NCI-H2227 treated with DMSO at 0.1 percent for 48 hours (cell line): Measurements from ENCODE around the gene SPRN.
"Not testable (repeated sequence)": the region's sequence is repeated elsewhere in the genome, so short reads cannot be mapped to it uniquely, and the experiment has no call there.

ENCODE experiments used
- DNase-seq: peaks from one replicate; lab custom pipeline; 2025; lab: John Stamatoyannopoulos, UW

The SPRN gene, protein sequence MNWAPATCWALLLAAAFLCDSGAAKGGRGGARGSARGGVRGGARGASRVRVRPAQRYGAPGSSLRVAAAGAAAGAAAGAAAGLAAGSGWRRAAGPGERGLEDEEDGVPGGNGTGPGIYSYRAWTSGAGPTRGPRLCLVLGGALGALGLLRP

DNA sequence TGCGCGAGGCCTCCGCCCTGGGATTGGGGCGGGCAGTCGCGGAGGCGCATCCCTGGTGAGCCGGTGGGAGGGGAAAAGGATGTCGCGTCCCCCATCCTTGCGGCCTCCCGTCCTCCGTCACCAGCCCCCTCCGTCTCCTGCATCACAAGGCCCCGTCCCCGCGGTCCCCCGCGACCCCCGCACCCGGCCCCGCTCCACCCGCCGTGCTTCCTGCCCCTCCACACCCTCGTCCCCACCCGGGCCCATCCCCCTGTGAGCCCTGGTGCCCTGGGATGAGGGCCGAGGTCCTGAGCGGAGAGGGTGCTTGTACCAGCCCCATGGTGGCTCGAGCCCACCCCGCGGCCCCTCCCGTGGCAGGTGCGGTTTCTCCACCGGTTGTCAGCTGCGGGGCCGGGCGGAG, at the start of gene SPRN:
Gene SPRN (minus strand): TSS at position 25 of the 400 bp plus-strand sequence. CDS start 944 bp downstream, outside the sequence.
- DNase-seq, result not testable (repeated sequence)

DNA sequence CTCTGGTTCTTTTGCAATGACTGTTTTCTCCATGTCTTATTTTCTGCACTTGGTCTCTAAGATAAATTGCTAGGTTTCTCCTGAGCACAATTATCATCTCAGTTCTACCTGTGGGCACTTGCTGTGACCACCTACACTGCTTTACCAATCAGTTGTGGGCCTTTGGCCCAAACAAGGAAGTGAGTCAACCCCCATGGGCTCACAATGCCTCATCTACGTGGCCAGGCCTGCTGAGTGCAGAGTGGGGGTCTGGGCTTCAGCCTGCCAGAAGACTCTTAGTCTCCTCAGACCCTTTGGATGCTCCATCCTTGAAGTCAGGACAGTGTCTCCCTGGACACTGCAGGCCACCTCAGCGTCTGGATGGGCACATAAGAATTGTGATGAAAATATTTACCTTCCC, 49.6 kb upstream of the SPRN start:
- DNase-seq, result no peak

DNA sequence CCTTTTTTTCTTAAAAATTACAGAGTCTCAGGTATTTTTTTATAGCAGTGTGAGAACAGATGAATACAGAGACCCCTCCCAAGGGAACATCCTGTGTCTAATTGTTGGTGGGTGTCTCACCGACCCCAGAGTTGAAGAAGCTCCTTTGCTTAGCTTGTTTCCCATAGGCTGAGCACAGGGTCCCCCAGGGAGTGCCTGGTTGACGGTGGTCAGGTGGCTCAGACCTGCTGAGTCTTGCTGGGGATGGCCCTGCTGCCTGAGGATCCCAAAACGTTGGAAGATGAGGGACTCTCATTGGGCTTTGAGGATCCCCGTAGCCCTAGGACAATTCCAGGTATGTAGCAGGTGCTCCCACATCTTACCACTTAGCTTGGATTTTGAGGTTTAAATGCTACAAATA, 48.8 kb upstream of the SPRN start:
- no peak for DNase-seq

DNA sequence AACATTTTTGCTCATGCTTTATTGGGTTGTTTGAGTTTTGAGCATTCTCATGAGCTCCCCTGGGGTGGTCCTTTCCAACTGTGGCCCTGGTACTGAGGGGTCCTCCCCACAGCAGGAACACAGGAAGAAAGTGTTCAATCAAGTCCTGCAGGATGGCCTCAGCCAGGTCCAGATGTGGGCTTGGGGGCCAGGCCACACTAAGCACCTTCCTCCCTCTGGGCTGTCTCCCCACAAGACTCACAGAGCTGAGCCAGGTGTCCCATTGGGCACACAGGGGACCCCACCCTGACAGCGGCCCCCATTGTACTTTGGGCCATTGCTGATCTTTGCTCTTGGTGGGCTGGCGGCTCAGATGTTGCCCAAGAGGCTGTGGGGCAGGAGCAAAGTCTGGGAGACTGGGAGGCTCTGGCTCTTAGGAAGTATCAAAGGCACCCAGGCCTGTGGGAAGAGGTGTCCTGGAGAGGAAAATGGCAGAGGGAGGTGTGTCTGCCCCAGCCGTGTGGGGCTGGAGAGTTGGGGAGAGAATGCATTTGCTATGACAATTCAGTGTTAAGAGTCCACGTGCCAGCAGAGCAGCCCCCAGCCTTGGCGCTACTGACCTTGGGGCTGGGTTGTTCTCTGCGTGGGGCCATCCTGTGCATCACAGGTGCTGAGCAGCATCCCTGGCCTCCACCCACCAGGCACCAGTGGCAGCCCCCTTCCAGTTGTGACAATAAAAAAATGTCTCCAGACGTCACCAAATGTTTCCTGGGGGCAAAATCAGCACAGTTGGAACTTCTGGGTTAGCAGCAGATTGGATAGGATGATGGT, 47.1 kb upstream of the SPRN start:
- no peak for DNase-seq

DNA sequence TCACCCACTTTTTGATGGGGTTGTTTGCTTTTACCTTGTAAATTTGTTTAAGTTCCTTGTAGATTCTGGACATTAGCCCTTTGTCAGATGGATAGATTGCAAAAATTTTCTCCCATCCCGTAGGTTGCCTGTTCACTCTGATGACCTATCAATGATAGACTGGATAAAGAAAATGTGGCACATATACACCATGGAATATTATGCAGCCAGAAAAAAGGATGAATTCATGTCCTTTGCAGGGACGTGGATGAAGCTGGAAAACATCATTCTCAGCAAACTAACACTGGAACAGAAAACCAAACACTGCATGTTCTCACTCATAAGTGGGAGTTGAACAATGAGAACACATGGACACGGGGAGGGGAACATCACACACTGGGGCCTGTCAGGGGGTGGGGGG, 44.8 kb upstream of the SPRN start:
- not testable (repeated sequence) for DNase-seq

DNA sequence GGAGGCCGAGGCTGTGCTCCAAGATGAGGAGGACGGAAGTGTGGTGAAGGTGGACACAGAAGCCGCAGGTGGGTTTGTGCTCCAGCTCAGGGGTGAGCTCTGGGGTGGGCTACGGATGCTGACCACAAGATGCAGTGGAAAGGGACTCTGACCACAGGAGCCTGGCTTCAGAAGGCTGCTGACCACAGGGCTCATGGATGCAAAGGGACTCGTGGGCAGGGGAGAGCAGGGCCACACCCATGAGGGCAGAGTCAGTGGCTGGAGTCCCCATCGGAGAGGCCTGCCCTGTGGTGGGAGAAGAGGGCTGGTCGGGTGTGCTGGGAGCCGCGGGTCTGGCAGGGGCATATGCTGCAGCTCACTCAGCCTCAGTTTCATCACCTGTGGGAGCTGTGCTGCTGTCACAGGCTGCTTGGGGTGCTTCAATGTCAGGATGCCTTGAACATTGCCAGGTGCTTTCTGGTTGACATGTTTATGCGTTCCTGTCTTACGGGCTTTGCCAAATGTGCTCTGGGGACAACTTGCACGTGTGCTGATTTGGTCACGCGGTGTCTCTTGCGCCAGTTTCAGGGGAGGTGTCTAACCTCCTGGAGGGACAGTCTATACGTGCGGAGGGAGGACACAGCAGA, 43.0 kb upstream of the SPRN start:
- no peak for DNase-seq

DNA sequence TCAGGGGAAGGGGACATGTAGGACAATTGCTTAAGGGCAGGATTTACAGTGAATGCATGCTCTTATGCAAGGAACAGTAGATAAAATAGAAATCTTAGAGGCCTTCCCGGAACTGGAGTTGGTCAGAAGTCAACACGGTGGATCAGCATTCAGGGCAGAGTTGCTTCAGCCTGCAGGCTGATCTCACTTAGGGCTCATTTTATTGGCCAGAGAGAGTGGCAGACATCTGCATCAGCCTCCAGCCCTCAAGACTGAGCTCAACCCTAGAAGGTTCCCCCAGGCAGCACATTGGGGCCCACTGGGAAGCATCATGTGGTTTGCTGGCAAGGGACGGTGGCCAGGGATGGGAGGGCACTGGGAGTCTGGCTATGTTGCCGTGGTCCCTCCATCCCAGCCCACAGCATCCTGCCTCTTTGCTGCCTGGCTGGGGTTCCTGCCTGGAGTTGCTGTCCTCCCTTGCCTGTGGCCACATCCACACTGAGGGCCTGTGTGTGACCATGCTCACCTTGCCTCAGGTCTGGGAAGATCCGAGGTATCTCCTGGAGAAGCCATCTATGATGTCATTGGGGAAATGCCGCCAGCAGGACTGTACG, 42.4 kb upstream of the SPRN start:
- no peak for DNase-seq

DNA sequence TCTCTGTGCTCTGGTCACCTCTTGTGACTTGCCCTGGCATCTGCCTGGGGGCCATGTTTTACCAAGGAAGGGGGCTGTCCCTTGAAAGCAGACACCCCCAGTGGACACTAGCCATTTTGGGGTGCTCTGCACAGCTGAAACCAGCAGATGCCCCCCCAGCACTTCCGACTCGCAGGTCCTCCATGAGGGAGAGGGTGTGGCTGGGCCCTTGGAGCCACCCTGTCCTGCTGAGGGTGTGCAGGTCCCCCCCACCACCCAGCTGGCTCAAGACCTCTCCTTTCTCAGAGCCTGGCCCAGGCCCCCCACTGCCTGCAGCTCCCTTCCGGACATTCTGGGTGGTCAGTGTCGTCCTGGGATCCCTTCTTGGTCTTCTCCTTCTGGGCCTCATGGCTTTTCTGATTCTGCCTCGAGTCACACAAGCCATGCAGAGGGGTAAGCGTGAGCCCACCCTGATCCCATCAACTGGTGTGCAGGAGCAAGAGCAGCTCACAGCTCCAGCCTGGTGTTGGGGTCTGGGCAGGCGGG, 41.6 kb upstream of the SPRN start:
- no peak for DNase-seq

DNA sequence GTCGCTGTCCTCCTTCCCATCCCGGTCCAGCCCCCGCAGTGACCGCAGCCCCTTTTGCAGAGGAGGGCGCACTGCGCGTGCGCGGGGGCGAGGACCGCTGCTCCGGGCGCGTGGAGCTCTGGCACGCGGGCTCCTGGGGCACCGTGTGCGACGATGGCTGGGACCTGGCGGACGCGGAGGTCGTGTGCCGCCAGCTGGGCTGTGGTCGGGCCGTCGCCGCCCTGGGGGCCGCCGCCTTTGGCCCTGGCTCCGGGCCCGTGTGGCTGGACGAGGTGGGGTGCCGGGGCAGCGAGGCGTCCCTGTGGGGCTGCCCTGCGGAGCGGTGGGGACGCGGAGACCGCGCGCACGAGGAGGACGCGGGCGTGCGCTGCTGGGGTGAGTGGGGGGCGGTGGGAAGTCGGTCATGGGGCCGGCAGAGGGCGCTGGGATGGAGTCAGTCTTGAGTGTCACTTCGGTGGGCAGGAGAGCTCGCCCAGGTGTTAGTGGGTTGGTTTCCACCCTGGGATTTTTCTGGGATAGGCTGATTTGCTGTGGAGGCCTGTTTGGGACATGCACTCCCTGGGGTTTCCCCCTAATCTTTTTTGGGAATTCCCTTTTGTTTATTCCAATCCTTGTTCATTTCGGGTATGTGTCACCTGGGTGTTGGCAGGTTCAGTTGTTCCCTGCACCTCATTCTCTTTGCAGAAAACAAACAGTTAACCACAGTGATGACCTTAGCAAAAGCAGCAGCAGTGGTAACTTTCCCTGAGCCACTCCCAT, 40.9 kb upstream of the SPRN start:
- DNase-seq, result no peak

DNA sequence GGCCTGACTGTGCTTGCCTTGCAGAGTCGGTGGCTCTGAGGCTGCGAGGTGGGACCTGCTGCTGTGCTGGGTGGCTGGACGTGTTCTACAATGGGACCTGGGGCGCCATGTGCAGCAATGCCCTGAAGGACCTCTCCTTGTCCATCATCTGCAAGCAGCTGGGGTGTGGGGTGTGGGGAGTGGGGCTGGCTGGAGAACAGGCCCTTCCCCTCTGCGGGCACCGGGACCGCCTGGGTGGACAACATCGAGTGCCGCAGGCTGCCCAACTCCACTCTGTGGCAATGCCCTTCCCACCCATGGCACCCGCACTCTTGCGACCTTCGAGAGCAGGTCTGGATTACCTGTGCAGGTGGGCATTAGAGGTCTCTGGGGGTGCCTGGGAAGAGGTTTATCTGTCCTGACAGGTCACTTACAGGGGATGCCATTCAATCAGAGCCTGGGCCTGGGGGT, 40.2 kb upstream of the SPRN start:
- no peak for DNase-seq

DNA sequence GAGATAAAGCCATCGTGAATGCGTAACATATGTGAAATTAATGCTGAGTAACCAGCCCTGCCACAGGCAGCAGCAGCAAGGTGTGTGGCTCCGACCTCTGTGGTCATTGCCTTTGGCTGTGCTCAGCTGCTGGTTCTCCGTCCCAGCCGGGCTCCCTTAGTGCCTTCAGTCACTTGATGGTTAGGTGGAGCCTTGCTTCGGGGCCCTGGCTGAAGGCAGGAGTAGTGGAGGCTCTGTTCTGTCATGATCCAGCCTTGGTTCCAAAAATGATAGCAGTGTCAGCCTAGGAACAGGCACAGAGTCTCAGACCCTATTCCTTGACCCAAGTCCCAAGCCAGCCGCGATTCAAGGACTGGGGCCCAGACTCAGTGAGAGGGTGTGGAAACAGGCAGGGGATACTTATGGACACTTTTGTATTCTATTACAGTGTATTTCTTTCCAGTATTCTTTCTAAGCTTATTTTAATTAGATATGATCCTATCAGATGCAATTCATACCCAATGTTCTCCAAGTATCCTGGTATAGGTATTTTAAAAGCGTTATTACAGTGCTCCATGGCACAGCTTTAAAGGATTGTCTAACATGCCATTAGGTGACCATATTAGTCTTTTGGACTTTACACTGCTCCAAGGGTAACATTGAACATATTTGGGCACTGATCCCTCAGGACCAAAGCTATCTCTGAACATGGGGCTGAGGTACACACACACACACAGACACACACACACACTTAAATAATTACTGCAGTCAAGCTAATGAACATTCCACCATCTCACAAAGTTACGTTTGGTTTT, 38.3 kb upstream of the SPRN start:
- no peak for DNase-seq

DNA sequence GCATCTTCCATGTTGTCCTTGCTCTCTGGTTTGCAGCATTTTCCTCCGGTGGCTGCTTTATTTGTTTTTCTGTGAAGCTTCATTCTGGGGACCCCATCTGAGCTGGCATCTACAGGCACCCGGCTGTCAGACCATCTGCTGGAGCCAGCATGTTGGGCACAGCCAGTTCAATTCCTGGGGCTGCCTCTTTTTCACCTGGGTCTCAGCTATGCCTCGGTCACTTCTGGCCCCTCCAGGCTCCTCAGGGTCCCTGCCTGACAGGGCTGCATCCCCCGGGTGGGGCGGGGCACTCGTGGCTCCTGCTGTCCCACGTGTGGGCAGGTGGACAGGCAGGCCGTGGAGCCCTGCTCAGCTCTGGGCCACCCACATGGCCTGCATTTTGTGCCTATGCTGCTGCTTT, 37.4 kb upstream of the SPRN start:
- no peak for DNase-seq

DNA sequence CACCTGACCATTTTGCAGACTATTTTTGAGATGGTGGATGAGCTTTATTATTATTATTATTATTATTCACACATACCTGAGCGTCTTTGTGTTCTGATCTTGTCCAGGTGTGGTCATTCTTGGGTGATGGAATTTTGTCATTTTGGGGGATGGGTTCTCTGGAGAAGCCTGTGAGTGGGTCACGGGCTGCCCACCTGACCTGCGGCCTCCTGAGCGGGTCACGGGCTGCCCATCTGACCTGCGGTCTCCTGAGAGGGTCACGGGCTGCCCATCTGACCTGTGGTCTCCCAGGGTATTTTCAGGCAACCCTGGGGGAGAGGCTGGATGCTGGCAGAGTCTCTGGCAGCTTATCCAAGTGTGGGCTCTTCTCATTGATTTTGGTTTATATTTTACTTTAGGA, 36.6 kb upstream of the SPRN start:
- no peak for DNase-seq

DNA sequence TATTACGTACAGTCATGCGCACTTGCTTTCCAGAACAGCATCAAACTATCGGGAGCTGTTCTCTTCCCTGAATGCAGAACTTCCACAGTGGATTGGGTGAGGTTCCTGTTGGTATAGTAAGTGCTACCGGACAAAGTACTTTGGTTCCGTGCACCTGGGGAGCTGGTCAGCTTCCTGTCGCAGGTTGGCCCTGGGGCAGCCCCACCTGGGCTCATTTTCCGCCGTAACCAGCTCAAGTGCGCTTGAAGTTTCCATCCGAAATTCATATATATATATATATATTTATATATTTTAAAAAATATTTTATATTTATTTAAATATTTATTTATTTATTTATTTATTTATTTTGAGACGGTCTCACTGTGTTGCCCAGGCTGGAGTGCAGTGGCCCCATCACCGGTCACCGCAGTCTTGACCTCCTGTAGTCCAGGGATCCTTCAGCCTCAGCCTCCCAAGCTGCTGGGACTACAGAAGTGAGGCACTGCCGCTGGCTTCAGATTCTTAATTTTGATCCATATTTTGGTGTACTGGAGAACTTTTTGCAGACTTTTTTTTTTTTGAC, 35.9 kb upstream of the SPRN start:
- DNase-seq, result no peak

DNA sequence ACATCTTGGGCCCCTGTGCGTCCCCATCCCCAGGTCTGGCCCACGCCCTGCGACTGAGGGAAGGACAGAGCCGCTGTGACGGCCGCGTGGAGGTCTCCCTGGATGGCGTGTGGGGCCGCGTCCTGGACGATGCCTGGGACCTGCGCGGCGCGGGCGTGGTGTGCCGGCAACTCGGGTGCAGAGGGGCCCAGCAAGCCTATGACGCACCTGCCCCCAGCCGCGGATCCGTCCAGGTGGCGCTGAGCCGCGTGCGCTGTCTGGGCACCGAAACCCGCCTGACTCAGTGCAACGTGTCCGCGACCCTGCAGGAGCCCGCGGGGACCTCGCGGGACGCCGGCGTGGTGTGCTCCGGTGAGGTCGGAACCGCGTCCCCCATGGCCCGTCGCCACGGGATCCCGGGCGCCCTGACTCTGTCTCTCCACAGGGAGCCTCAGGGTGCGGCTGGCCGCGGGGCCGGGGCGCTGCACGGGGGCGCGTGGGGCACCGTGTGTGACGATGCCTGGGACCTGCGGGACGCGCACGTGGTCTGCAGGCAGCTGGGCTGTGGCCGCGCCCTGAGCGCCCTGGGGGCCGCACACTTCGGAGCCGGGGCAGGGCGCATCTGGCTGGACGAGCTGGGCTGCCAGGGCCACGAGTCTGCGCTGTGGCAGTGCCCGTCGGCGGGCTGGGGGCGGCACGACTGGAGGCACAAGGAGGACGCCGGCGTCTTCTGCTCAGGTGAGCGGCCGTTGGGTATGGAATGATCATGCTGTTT, 35.2 kb upstream of the SPRN start:
- no peak for DNase-seq

DNA sequence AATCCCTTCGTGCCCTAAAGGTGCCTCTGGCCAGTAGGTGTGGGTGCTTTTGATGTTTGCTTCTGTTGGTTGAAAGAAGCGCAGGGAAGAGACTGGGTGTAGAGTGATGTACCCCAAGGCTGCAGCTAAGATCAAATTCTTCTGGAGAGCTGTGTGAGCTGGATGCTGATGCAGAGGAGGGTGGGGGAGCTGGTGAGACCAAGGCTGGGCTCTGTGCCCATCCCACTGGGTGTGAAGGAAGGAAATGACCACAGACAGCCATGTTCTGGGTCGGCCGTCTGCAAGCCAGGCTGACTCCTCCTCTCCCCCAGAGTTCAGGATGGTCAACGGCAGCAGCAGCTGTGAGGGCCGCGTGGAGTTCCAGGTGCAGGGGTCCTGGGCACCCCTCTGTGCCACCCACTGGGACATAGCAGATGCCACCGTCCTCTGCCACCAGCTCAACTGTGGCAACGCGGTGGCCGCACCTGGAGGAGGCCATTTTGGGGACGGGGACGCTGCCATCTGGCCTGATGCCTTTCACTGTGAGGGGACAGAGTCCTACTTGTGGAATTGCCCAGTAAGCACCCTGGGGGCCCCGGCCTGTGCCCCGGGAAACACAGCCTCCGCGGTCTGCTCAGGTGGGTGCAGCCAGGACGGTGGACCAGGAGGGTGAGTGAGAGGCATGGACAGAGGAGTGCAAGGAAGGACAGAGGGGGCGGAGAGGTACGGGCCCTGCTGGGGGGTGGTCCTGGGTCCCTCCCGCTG, 34.5 kb upstream of the SPRN start:
- DNase-seq, result no peak

DNA sequence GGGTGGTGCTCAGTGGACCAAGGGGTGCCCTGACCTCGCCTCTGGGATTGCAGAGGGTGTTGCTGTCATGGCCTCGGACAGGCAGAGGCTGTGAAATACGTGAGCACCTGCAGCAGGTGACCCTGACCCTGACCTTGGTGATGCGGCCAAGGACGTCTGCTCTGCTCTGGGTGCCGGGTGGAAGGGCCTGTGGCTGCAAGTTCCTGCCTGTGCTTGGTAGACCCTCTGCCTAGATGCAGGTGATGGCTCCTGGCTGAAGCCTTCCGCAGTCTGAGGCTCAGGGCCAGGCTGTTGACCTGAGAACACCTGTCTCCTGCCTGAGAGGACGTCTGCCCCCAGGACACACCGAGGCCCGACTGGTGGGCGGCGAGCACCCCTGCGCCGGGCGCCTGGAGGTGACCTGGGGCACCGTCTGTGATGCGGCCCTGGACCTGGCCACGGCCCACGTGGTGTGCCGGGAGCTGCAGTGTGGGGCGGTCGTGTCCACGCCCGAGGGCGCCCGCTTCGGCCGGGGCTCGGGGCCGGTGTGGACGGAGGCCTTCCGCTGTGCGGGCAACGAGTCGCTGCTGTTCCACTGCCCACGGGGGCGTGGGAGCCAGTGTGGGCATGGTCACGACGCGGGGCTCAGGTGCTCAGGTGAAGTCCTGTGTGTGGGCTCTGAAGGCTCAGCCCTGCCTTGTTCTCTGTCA, 33.7 kb upstream of the SPRN start:
- DNase-seq, result no peak

DNA sequence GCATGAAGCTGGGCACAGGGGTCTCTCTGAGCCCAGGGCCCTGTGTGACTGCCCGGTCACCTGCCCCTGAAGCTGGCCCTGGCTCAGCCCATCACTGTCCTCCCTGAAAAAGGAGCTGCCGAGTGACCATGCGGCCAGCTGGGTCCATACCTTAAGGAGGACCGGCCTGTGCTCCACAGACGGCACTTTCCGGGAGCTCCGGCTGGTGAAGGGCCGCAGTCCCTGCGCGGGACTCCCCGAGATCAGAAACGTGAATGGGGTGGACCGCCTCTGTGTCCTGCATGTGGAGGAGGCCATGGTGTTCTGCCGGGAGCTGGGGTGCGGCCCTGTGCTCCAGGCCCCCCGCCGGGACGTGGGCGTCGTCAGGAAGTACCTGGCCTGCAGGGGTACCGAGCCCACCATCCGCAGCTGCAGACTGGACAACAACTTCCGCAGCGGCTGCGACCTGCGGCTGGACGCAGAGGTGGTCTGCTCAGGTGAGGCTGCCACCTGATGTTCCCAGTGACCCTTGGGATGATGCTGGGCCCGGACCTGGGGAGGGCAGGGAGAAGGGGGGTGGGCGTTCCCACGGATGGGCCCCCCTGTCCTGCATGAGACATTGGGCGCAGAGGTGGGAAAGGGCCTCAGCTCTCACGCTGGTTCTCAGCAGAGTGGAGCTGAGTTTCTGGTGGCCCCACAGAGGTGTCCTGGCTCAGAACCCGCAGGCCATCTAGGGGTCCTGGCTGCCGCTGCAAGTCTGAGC, 32.8 kb upstream of the SPRN start:
- DNase-seq, result no peak
